ENCODE data around the gene TBC1D3B. TPM values are rescaled to one million over a fixed set of nuclear protein-coding genes. Genes with fewer than 3 reads are reported as not detected.
"Not testable (repeated sequence)": the region's sequence is repeated elsewhere in the genome, so short reads cannot be mapped to it uniquely, and the experiment has no call there.

Gene TBC1D3B
- total RNA-seq, 1 experiment from 2014 or later = 5.1 TPM

- BruUV-seq (replicated peaks) = no TSS peak
- ChIA-PET CTCF (no interaction called here), POLR2A (ENCODE audit: low non-redundant PET) (no interaction called here)
- TF ChIP-seq EZH2 (IDR thresholded peaks at IDR 0.05; ENCODE audit: borderline replicate concordance, low read depth, low read length, poor library complexity, severe bottlenecking) (no peak), CTCF (conservative IDR thresholded peaks at IDR 0.05; ENCODE audit: low read depth, low read length) (no peak)
- H3K4me3 ChIP-seq (ENCODE audit: low read depth, low read length, poor library complexity, severe bottlenecking) = no peak overlapping the region
- no peaks in the 10 kb centered on the region for H3K4me1 ChIP-seq (ENCODE audit: insufficient read depth, low read length, poor library complexity, severe bottlenecking)
- no peaks in the 10 kb centered on the region for H3K27me3 ChIP-seq (replicated peaks; ENCODE audit: insufficient read depth, low read depth, low read length, poor library complexity)
- intact Hi-C loops (cut with micrococcal nuclease; ENCODE audit: unreplicated experiment) = no loop called here
- no peak for DNase-seq (ENCODE audit: low spot score)
- no peaks in the 10 kb centered on the region for H3K36me3 ChIP-seq (ENCODE audit: insufficient read depth, low read length, poor library complexity, severe bottlenecking)
- H3K27ac ChIP-seq (ENCODE audit: low read depth, low read length, poor library complexity, severe bottlenecking) = no peak overlapping the region
- H3K9me3 ChIP-seq (ENCODE audit: low read depth, low read length, poor library complexity, severe bottlenecking) = no peaks in the 10 kb centered on the region
Measured at GRCh38 chr17:36205637-36206485, 29.4 kb upstream of the TBC1D3B start.

DNA sequence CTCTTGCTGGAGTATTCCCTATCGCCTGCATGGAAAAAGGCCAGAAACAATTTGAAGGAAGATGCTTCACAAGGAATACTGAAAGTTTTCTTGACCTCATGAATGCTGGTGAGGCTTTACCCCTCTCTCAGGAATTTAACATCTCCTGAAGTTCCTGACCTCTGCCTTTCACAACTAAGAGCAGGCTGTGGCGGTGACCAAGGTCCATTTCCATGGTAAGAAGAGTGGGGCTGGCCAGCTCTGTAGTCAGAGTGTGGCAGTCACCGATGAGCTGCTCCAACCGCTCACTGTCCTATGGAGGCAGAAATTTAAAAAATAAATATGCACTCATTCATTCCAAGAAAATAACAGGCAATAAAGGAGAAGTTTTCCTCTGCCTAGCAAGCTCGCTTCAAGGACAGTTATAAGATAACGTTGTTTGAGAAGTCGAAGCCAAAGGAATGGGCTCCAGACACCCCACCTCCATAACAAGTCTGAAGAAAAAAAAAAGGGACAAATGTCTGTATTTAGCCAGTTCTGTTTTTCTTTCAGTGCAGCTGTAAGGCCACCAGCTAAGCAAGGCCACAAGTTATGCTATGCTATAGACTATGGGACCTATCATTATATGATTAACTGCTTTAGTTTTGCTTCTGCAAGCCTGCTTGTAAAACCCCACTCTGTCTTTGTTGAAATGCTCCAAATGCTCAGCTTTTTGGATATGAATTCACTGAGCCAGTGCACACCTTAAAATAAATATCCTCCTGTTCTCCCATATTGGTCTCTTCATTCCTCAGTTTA is 28.5 kb upstream of the TBC1D3B start:
- ChIA-PET CTCF (no interaction called here), POLR2A (ENCODE audit: low non-redundant PET) (no interaction called here)
- H3K4me3 ChIP-seq (ENCODE audit: low read depth, low read length, poor library complexity, severe bottlenecking) = no peak overlapping the region
- intact Hi-C loops (cut with micrococcal nuclease; ENCODE audit: unreplicated experiment) = no loop called here
- H3K9me3 ChIP-seq (ENCODE audit: low read depth, low read length, poor library complexity, severe bottlenecking) = no peaks in the 10 kb centered on the region
- no peaks in the 10 kb centered on the region for H3K36me3 ChIP-seq (ENCODE audit: insufficient read depth, low read length, poor library complexity, severe bottlenecking)
- no peak overlapping the region for H3K27ac ChIP-seq (ENCODE audit: low read depth, low read length, poor library complexity, severe bottlenecking)
- no peak for DNase-seq (ENCODE audit: low spot score)
- H3K27me3 ChIP-seq (replicated peaks; ENCODE audit: insufficient read depth, low read depth, low read length, poor library complexity) = no peaks in the 10 kb centered on the region
- H3K4me1 ChIP-seq (ENCODE audit: insufficient read depth, low read length, poor library complexity, severe bottlenecking) = no peaks in the 10 kb centered on the region
- TF ChIP-seq EZH2 (IDR thresholded peaks at IDR 0.05; ENCODE audit: borderline replicate concordance, low read depth, low read length, poor library complexity, severe bottlenecking) = no peak
- BruUV-seq (replicated peaks) = no TSS peak

GRCh38 chr17:36203335-36203734 is 26.9 kb upstream of the TBC1D3B start:
- Histone ChIP-seq H3K36me3 (ENCODE audit: insufficient read depth, low read length, poor library complexity, severe bottlenecking) (no peaks in the 10 kb centered on the region), H3K4me1 (ENCODE audit: insufficient read depth, low read length, poor library complexity, severe bottlenecking) (no peaks in the 10 kb centered on the region), H3K9me3 (ENCODE audit: low read depth, low read length, poor library complexity, severe bottlenecking) (no peaks in the 10 kb centered on the region), H3K27me3 (replicated peaks; ENCODE audit: insufficient read depth, low read depth, low read length, poor library complexity) (no peaks in the 10 kb centered on the region), H3K27ac (ENCODE audit: low read depth, low read length, poor library complexity, severe bottlenecking) (no peak overlapping the region), H3K4me3 (ENCODE audit: low read depth, low read length, poor library complexity, severe bottlenecking) (no peak overlapping the region)
- no TSS peak for BruUV-seq (replicated peaks)
- TF ChIP-seq EZH2 (IDR thresholded peaks at IDR 0.05; ENCODE audit: borderline replicate concordance, low read depth, low read length, poor library complexity, severe bottlenecking) = no peak
- no peak for TF ChIP-seq CTCF (conservative IDR thresholded peaks at IDR 0.05; ENCODE audit: low read depth, low read length)
- ChIA-PET POLR2A (ENCODE audit: low non-redundant PET) (no interaction called here), CTCF (no interaction called here)
- intact Hi-C loops (cut with micrococcal nuclease; ENCODE audit: unreplicated experiment) = no loop called here
- DNase-seq (ENCODE audit: low spot score) = no peak

DNA sequence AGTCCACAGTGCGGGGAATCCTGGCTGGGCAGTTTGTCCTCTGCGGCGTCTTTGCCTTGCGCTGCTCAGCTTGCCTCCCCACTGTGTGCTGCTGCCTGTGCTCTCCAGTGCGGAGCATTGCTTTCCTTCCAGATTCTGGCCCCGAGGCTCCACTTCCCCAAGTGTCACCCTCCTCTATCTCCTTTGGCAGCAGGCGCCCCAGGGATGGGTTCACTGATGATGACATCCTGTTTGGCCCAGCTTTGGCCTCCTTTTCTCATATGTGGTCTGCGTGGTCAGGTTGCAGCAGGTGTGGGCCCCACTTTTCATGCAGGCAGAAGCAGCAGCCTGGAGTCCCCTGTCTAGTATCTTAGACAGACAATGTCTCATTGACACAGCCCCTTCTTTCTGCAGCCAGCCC is 25.1 kb upstream of the TBC1D3B start:
- H3K9me3 ChIP-seq (ENCODE audit: low read depth, low read length, poor library complexity, severe bottlenecking); CTCF ChIA-PET; H3K27ac ChIP-seq (ENCODE audit: low read depth, low read length, poor library complexity, severe bottlenecking); intact Hi-C loops (cut with micrococcal nuclease; ENCODE audit: unreplicated experiment); DNase-seq (ENCODE audit: low spot score); H3K4me1 ChIP-seq (ENCODE audit: insufficient read depth, low read length, poor library complexity, severe bottlenecking); BruUV-seq (replicated peaks); H3K36me3 ChIP-seq (ENCODE audit: insufficient read depth, low read length, poor library complexity, severe bottlenecking); POLR2A ChIA-PET (ENCODE audit: low non-redundant PET); H3K27me3 ChIP-seq (replicated peaks; ENCODE audit: insufficient read depth, low read depth, low read length, poor library complexity); H3K4me3 ChIP-seq (ENCODE audit: low read depth, low read length, poor library complexity, severe bottlenecking): not testable (repeated sequence)

DNA sequence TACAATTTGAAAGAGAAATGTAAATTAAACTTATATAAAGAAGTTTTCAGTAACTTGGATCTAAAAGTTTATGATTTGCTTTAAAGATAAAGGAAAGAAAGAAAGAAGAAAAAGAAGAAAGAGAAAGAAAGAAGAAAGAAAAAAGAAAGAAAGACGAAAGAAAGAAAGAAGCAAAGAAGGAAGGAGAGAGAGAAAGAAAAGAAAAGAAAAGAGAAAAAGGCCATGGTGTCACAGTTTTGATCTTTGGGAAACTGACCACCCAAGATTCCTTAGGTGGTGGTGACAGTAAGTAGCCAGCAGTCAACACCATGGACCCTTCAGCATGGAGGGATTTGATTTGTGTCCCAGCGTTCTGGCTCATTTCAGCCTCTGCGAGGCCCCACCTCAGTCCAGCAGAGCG is 24.7 kb upstream of the TBC1D3B start:
- H3K4me1 ChIP-seq (ENCODE audit: insufficient read depth, low read length, poor library complexity, severe bottlenecking); BruUV-seq (replicated peaks); H3K4me3 ChIP-seq (ENCODE audit: low read depth, low read length, poor library complexity, severe bottlenecking); CTCF ChIA-PET; DNase-seq (ENCODE audit: low spot score); intact Hi-C loops (cut with micrococcal nuclease; ENCODE audit: unreplicated experiment); H3K27me3 ChIP-seq (replicated peaks; ENCODE audit: insufficient read depth, low read depth, low read length, poor library complexity); POLR2A ChIA-PET (ENCODE audit: low non-redundant PET); H3K9me3 ChIP-seq (ENCODE audit: low read depth, low read length, poor library complexity, severe bottlenecking); H3K36me3 ChIP-seq (ENCODE audit: insufficient read depth, low read length, poor library complexity, severe bottlenecking); H3K27ac ChIP-seq (ENCODE audit: low read depth, low read length, poor library complexity, severe bottlenecking): not testable (repeated sequence)
